Caco-2 (cell line): ENCODE data around the gene NPHP3. TPM values are rescaled to one million over a fixed set of nuclear protein-coding genes. Genes with fewer than 3 reads are reported as not detected.

Experiments
- BruUV-seq: library from RNA; stranded (reverse); fragments of 400-500 nt; replicated peaks from 2 replicates; lab custom pipeline; 2021; lab: Mats Ljungman, UMichigan
- CTCF ChIA-PET: fragments of 300-600 bp; sonication (Branson Sonifier 250); formaldehyde crosslinking; loops from one replicate; lab custom pipeline; 2022; ENCODE audit warnings: antibody characterized with exemption; lab: Charles Lee
- POLR2A ChIA-PET: fragments of 300-600 bp; sonication (Branson Sonifier 250); formaldehyde crosslinking; loops from one replicate; lab custom pipeline; 2022; ENCODE audit warnings: antibody characterized with exemption; lab: Charles Lee
- DNase-seq, 2 experiments: peaks; one replicate each; pipeline versions ENCODE4 v3.0.0 to v3.0.0-alpha.2; 2020 to 2022
- H3K27me3 ChIP-seq: replicated peaks from 2 replicates; pipeline ENCODE4 v1.6.0; 2011; ENCODE audit warnings: low read length; ENCODE audit not compliant: control insufficient read depth, insufficient read depth
- H3K36me3 ChIP-seq: 2 replicates; pipeline ENCODE4 v1.5.1; 2011; ENCODE audit warnings: low read length; ENCODE audit not compliant: control insufficient read depth, insufficient read depth
- H3K4me1 ChIP-seq: fragments of 250-450 bp; sonication (Bioruptor Pico); 2 replicates; pipeline ENCODE4 v1.5.1; 2020; ENCODE audit warnings: mild to moderate bottlenecking
- H3K4me3 ChIP-seq: 2 replicates; pipeline ENCODE4 v1.5.1; 2011; ENCODE audit warnings: low read depth, mild to moderate bottlenecking, control low read depth, low read length
- H3K9me3 ChIP-seq: fragments of 250-450 bp; sonication (Bioruptor Pico); 2 replicates; pipeline ENCODE4 v1.5.1; 2020; ENCODE audit warnings: mild to moderate bottlenecking, moderate library complexity
- H3K27ac Mint-ChIP-seq: one replicate; pipeline ENCODE4 v1.8.0; 2022; ENCODE audit warnings: mixed read lengths; ENCODE audit not compliant: unreplicated experiment
- H3K27me3 Mint-ChIP-seq: one replicate; pipeline ENCODE4 v1.8.0; 2022; ENCODE audit warnings: mixed read lengths; ENCODE audit not compliant: insufficient read depth, unreplicated experiment
- H3K36me3 Mint-ChIP-seq: one replicate; pipeline ENCODE4 v1.8.0; 2022; ENCODE audit warnings: mild to moderate bottlenecking, mixed read lengths; ENCODE audit not compliant: insufficient read depth, unreplicated experiment
- H3K4me1 Mint-ChIP-seq: one replicate; pipeline ENCODE4 v1.8.0; 2022; ENCODE audit warnings: low read depth, mixed read lengths; ENCODE audit not compliant: unreplicated experiment
- H3K4me3 Mint-ChIP-seq: one replicate; pipeline ENCODE4 v1.8.0; 2022; ENCODE audit warnings: mild to moderate bottlenecking, moderate library complexity, mixed read lengths; ENCODE audit not compliant: unreplicated experiment
- H3K9me3 Mint-ChIP-seq: one replicate; pipeline ENCODE4 v1.8.0; 2022; ENCODE audit warnings: mixed read lengths; ENCODE audit not compliant: unreplicated experiment
- CTCF ChIP-seq, 2 experiments: fragments of 200-600 bp in 1 of 2; IDR thresholded peaks; 1 replicate in 1 of 2; 2 replicates in 1 of 2; pipeline versions ENCODE4 v1.5.1 to v1.8.0; 2011 to 2022; ENCODE audit warnings: antibody characterized with exemption in 1 of 2, control low read depth in 1 of 2, inconsistent platforms in 1 of 2, low read depth in 1 of 2, low read length in 1 of 2, mild to moderate bottlenecking in 1 of 2, moderate library complexity in 1 of 2; ENCODE audit not compliant: insufficient read depth in 1 of 2, severe bottlenecking in 1 of 2, unreplicated experiment in 1 of 2
- intact Hi-C: fragments of 100-400 bp; cut with micrococcal nuclease; formaldehyde crosslinking; loops from one replicate; pipeline ENCODE4 v1.10.0; 2022; ENCODE audit not compliant: unreplicated experiment
- total RNA-seq: library from RNA; stranded (reverse); gene quantifications from 2 replicates; pipeline ENCODE4 v1.2.3, GENCODE V29; 2022

Gene NPHP3
- total RNA-seq, 1 experiment from 2014 or later, result 16.9 TPM

GRCh38 chr3:132662212-132662611 lies 60.0 kb downstream of the NPHP3 start:
- peak overlapping the region; percentile 97 for H3K4me3 Mint-ChIP-seq
- peaks cover 15% of the 10 kb centered on the region for H3K36me3 Mint-ChIP-seq
- no peaks in the 10 kb centered on the region for H3K27me3 Mint-ChIP-seq
- CTCF ChIA-PET, result no interaction called here
- TF ChIP-seq CTCF (IDR thresholded peaks at IDR 0.05; ENCODE audit: insufficient read depth in 1 of 2, low read depth in 1 of 2, low read length in 1 of 2, severe bottlenecking in 1 of 2, unreplicated experiment in 1 of 2), result no peak
- no peak for DNase-seq
- POLR2A ChIA-PET, result no interaction called here
- intact Hi-C loops, result no loop called here
- no peak overlapping the region for H3K27ac Mint-ChIP-seq
- no TSS peak for BruUV-seq
- peaks cover 36% of the 10 kb centered on the region for H3K4me1 ChIP-seq
- H3K9me3 ChIP-seq, result no peaks in the 10 kb centered on the region
- 0 out of 2 replicates have a peak, but pooled peaks cover 2% of the 10 kb centered on the region for H3K36me3 ChIP-seq
- H3K27me3 ChIP-seq, result no peaks in the 10 kb centered on the region
- peaks cover 29% of the 10 kb centered on the region for H3K4me1 Mint-ChIP-seq
- no peak overlapping the region for H3K4me3 ChIP-seq
- H3K9me3 Mint-ChIP-seq, result no peaks in the 10 kb centered on the region

- intact Hi-C loops, result no loop called here
- DNase-seq, result no peak
- Histone ChIP-seq H3K9me3 (no peaks in the 10 kb centered on the region), H3K4me1 (peaks cover 39% of the 10 kb centered on the region), H3K4me3 (peak overlapping the region; percentile 97), H3K27me3 (no peaks in the 10 kb centered on the region), H3K36me3 (no peaks in the 10 kb centered on the region)
- CTCF ChIA-PET, result no interaction called here
- Mint-ChIP-seq H3K36me3 (peaks cover 11% of the 10 kb centered on the region), H3K27ac (peak overlapping the region; percentile 99), H3K27me3 (no peaks in the 10 kb centered on the region), H3K4me3 (peak overlapping the region; percentile 97), H3K4me1 (peaks cover 29% of the 10 kb centered on the region), H3K9me3 (no peaks in the 10 kb centered on the region)
- TSS peak; percentile 23 for BruUV-seq
- TF ChIP-seq CTCF (IDR thresholded peaks at IDR 0.05; ENCODE audit: insufficient read depth in 1 of 2, low read depth in 1 of 2, low read length in 1 of 2, severe bottlenecking in 1 of 2, unreplicated experiment in 1 of 2), result no peak
- POLR2A ChIA-PET, result no interaction called here
These were observed 61.1 kb downstream of the NPHP3 start for GRCh38 chr3:132661101-132661500.

- Histone ChIP-seq H3K27me3 (no peaks in the 10 kb centered on the region), H3K9me3 (no peaks in the 10 kb centered on the region), H3K36me3 (no peaks in the 10 kb centered on the region), H3K4me1 (peaks cover 39% of the 10 kb centered on the region), H3K4me3 (peak overlapping the region; percentile 97)
- intact Hi-C loops, result no loop called here
- peaks cover 29% of the 10 kb centered on the region for H3K4me1 Mint-ChIP-seq
- peak overlapping the region; percentile 99 for H3K27ac Mint-ChIP-seq
- DNase-seq, result no peak
- H3K27me3 Mint-ChIP-seq, result no peaks in the 10 kb centered on the region
- no peaks in the 10 kb centered on the region for H3K9me3 Mint-ChIP-seq
- H3K4me3 Mint-ChIP-seq, result peak overlapping the region; percentile 97
- peaks cover 11% of the 10 kb centered on the region for H3K36me3 Mint-ChIP-seq
- no TSS peak for BruUV-seq
- no peak for TF ChIP-seq CTCF (IDR thresholded peaks at IDR 0.05; ENCODE audit: insufficient read depth in 1 of 2, low read depth in 1 of 2, low read length in 1 of 2, severe bottlenecking in 1 of 2, unreplicated experiment in 1 of 2)
- ChIA-PET POLR2A (no interaction called here), CTCF (no interaction called here)
These were observed 61.5 kb downstream of the NPHP3 start for GRCh38 chr3:132660811-132661070.
